GM10266 (cell line): ENCODE data around the gene SEC24C.
"Not testable (repeated sequence)": the region's sequence is repeated elsewhere in the genome, so short reads cannot be mapped to it uniquely, and the experiment has no call there.

Experiments used
- DNase-seq: peaks from one replicate; pipeline ENCODE4 v3.0.0; 2012; ENCODE audit errors: extremely low spot score
- CTCF ChIP-seq: IDR thresholded peaks from 2 replicates; pipeline ENCODE4 v1.5.1; 2012; ENCODE audit warnings: mild to moderate bottlenecking, low read depth; ENCODE audit not compliant: control insufficient read depth, insufficient read depth; ENCODE audit errors: missing control alignments

SEC24C gene

GRCh38 chr10:73716251-73716650 is 27.9 kb upstream of the SEC24C start:
- no peak for TF ChIP-seq CTCF
- DNase-seq, result no peak

- peak; percentile 44 for DNase-seq
- no peak for TF ChIP-seq CTCF
Measured at GRCh38 chr10:73717556-73717955, 26.6 kb upstream of the SEC24C start.

GRCh38 chr10:73720561-73720960 is 23.6 kb upstream of the SEC24C start:
- not testable (repeated sequence) for DNase-seq

- DNase-seq, result no peak
- TF ChIP-seq CTCF, result no peak
Measured at GRCh38 chr10:73723516-73723915, 20.7 kb upstream of the SEC24C start.

GRCh38 chr10:73729781-73730152 is 14.4 kb upstream of the SEC24C start:
- not testable (repeated sequence) for DNase-seq

GRCh38 chr10:73730153-73730906 is 13.8 kb upstream of the SEC24C start:
- DNase-seq, result peak; percentile 85

GRCh38 chr10:73731588-73732375 is 12.4 kb upstream of the SEC24C start:
- DNase-seq, result no peak
- TF ChIP-seq CTCF, result no peak

More at GRCh38 chr10:73730153-73730906, 13.8 kb upstream of the SEC24C start:
- no peak for TF ChIP-seq CTCF

- DNase-seq, result no peak
- TF ChIP-seq CTCF, result no peak
Measured at GRCh38 chr10:73732426-73732825, 11.7 kb upstream of the SEC24C start.
